Effector memory CD8-positive, alpha-beta T cell (primary cell): Measurements from ENCODE around the gene PDGFA.

ENCODE experiments used
- ATAC-seq: fragments of 150-1000 bp; cut with Tn5 transposase; replicated peaks from 2 replicates; pipeline ENCODE4 v1.10.0; 2021; ENCODE audit warnings: mild to moderate bottlenecking, moderate library complexity
- DNase-seq, 3 experiments: peaks; one replicate each; pipeline ENCODE4 v3.0.0; 2021
- H3K27ac Mint-ChIP-seq, 2 donors: one replicate each; pipeline ENCODE4 v1.8.0; 2022; ENCODE audit warnings: mild to moderate bottlenecking in 2 of 2, mixed read lengths in 2 of 2, moderate library complexity in 2 of 2
- H3K27me3 Mint-ChIP-seq, 2 donors: one replicate each; pipeline ENCODE4 v1.8.0; 2022; ENCODE audit warnings: mixed read lengths in 2 of 2
- H3K36me3 Mint-ChIP-seq: one replicate; pipeline ENCODE4 v1.8.0; 2022; ENCODE audit warnings: mild to moderate bottlenecking, moderate library complexity, mixed read lengths; ENCODE audit not compliant: insufficient read depth
- H3K4me1 Mint-ChIP-seq, 2 donors: one replicate each; pipeline ENCODE4 v1.8.0; 2022; ENCODE audit warnings: low read depth in 2 of 2, mixed read lengths in 2 of 2
- H3K4me3 Mint-ChIP-seq, 2 donors: one replicate each; pipeline ENCODE4 v1.8.0; 2022; ENCODE audit warnings: mild to moderate bottlenecking in 2 of 2, mixed read lengths in 2 of 2, moderate library complexity in 2 of 2
- H3K9me3 Mint-ChIP-seq, 2 donors: one replicate each; pipeline ENCODE4 v1.8.0; 2022; ENCODE audit warnings: mixed read lengths in 2 of 2

PDGFA gene

GRCh38 chr7:513521-514166 is 6.0 kb downstream of the PDGFA start:
- no peaks in the 10 kb centered on the region for H3K9me3 Mint-ChIP-seq
- no peak for DNase-seq
- H3K4me3 Mint-ChIP-seq = peak overlapping the region in 1 of 2 donors; percentile 33
- H3K36me3 Mint-ChIP-seq = peaks cover 3% of the 10 kb centered on the region
- H3K27me3 Mint-ChIP-seq = peaks cover 29 to 44% of the 10 kb centered on the region in 2 donors
- H3K4me1 Mint-ChIP-seq = peaks cover 12 to 13% of the 10 kb centered on the region in 2 donors
- H3K27ac Mint-ChIP-seq = peak overlapping the region in 1 of 2 donors; percentile 74
- peak; percentile 34 for ATAC-seq

GRCh38 chr7:512541-513311 is 6.9 kb downstream of the PDGFA start:
- peaks cover 24 to 35% of the 10 kb centered on the region in 2 donors for H3K27me3 Mint-ChIP-seq
- H3K27ac Mint-ChIP-seq = no peak overlapping the region
- no peaks in the 10 kb centered on the region for H3K9me3 Mint-ChIP-seq
- H3K36me3 Mint-ChIP-seq = no peaks in the 10 kb centered on the region
- DNase-seq = no peak
- H3K4me1 Mint-ChIP-seq = peaks cover 7 to 9% of the 10 kb centered on the region in 2 donors
- no peak overlapping the region for H3K4me3 Mint-ChIP-seq
- no peak for ATAC-seq

- no peaks in the 10 kb centered on the region for H3K9me3 Mint-ChIP-seq
- no peak for DNase-seq
These were observed 7.5 kb downstream of the PDGFA start for GRCh38 chr7:512146-512510.

GRCh38 chr7:511476-512145 is 8.0 kb downstream of the PDGFA start:
- ATAC-seq = no peak
- H3K27me3 Mint-ChIP-seq = peaks cover 22 to 31% of the 10 kb centered on the region in 2 donors
- H3K4me1 Mint-ChIP-seq = peaks cover 6 to 7% of the 10 kb centered on the region in 2 donors
- DNase-seq = no peak
- H3K4me3 Mint-ChIP-seq = no peak overlapping the region
- peaks cover 3% of the 10 kb centered on the region for H3K36me3 Mint-ChIP-seq
- H3K9me3 Mint-ChIP-seq = no peaks in the 10 kb centered on the region
- H3K27ac Mint-ChIP-seq = no peak overlapping the region

More at GRCh38 chr7:512146-512510, 7.5 kb downstream of the PDGFA start:
- H3K27me3 Mint-ChIP-seq = peaks cover 22 to 32% of the 10 kb centered on the region in 2 donors
- no peak overlapping the region for H3K27ac Mint-ChIP-seq
- H3K36me3 Mint-ChIP-seq = no peaks in the 10 kb centered on the region
- H3K4me3 Mint-ChIP-seq = no peak overlapping the region
- peaks cover 6 to 7% of the 10 kb centered on the region in 2 donors for H3K4me1 Mint-ChIP-seq
- ATAC-seq = no peak

- Mint-ChIP-seq H3K4me3 (no peak overlapping the region), H3K4me1 (peaks cover 6 to 7% of the 10 kb centered on the region in 2 donors)
- no peak for DNase-seq
These were observed 8.8 kb downstream of the PDGFA start for GRCh38 chr7:510782-511281.

GRCh38 chr7:510131-510481 is 9.5 kb downstream of the PDGFA start:
- H3K36me3 Mint-ChIP-seq = peaks cover 3% of the 10 kb centered on the region
- peaks cover 6 to 7% of the 10 kb centered on the region in 2 donors for H3K4me1 Mint-ChIP-seq
- no peaks in the 10 kb centered on the region for H3K9me3 Mint-ChIP-seq
- H3K4me3 Mint-ChIP-seq = no peak overlapping the region
- peaks cover 7 to 22% of the 10 kb centered on the region in 2 donors for H3K27me3 Mint-ChIP-seq
- no peak overlapping the region for H3K27ac Mint-ChIP-seq
- no peak for ATAC-seq
- no peak for DNase-seq

More at GRCh38 chr7:510782-511281, 8.8 kb downstream of the PDGFA start:
- peaks cover 15 to 23% of the 10 kb centered on the region in 2 donors for H3K27me3 Mint-ChIP-seq
- no peaks in the 10 kb centered on the region for H3K9me3 Mint-ChIP-seq
- H3K27ac Mint-ChIP-seq = no peak overlapping the region
- peaks cover 3% of the 10 kb centered on the region for H3K36me3 Mint-ChIP-seq
- no peak for ATAC-seq

- Mint-ChIP-seq H3K27me3 (peaks cover 7 to 19% of the 10 kb centered on the region in 2 donors), H3K4me1 (peaks cover 6 to 7% of the 10 kb centered on the region in 2 donors), H3K9me3 (no peaks in the 10 kb centered on the region), H3K36me3 (peaks cover 3% of the 10 kb centered on the region), H3K27ac (no peak overlapping the region), H3K4me3 (no peak overlapping the region)
- DNase-seq (no peak), ATAC-seq (no peak)
These were observed 10.1 kb downstream of the PDGFA start for GRCh38 chr7:509426-510130.

GRCh38 chr7:508461-509170 is 11.0 kb downstream of the PDGFA start:
- ATAC-seq = no peak
- Mint-ChIP-seq H3K4me3 (no peak overlapping the region), H3K9me3 (no peaks in the 10 kb centered on the region), H3K27me3 (peaks cover 2 to 9% of the 10 kb centered on the region in 2 donors), H3K36me3 (peaks cover 3% of the 10 kb centered on the region), H3K4me1 (peaks cover 1 to 2% of the 10 kb centered on the region in 2 donors), H3K27ac (no peak overlapping the region)
- DNase-seq = no peak

- no peak for DNase-seq
- ATAC-seq = no peak
- Mint-ChIP-seq H3K27ac (no peak overlapping the region), H3K4me3 (no peak overlapping the region), H3K36me3 (peaks cover 3% of the 10 kb centered on the region), H3K9me3 (no peaks in the 10 kb centered on the region), H3K27me3 (peaks cover 0 to 8% of the 10 kb centered on the region in 2 donors), H3K4me1 (peaks cover 0 to 1% of the 10 kb centered on the region in 2 donors)
These were observed 11.9 kb downstream of the PDGFA start for GRCh38 chr7:507623-508300.

- H3K4me1 Mint-ChIP-seq = peaks cover 0 to 1% of the 10 kb centered on the region in 2 donors
- H3K27me3 Mint-ChIP-seq = peaks cover 0 to 8% of the 10 kb centered on the region in 2 donors
- H3K36me3 Mint-ChIP-seq = peaks cover 3% of the 10 kb centered on the region
These were observed 12.6 kb downstream of the PDGFA start for GRCh38 chr7:506921-507622.

GRCh38 chr7:506391-506831 is 13.2 kb downstream of the PDGFA start:
- ATAC-seq = no peak
- no peak overlapping the region for H3K27ac Mint-ChIP-seq
- no peak for DNase-seq
- H3K27me3 Mint-ChIP-seq = peaks cover 0 to 8% of the 10 kb centered on the region in 2 donors
- no peak overlapping the region for H3K4me3 Mint-ChIP-seq
- H3K4me1 Mint-ChIP-seq = peaks cover 0 to 1% of the 10 kb centered on the region in 2 donors
- no peaks in the 10 kb centered on the region for H3K9me3 Mint-ChIP-seq
- peaks cover 3% of the 10 kb centered on the region for H3K36me3 Mint-ChIP-seq

More at GRCh38 chr7:506921-507622, 12.6 kb downstream of the PDGFA start:
- ATAC-seq (no peak), DNase-seq (no peak)
- Mint-ChIP-seq H3K27ac (no peak overlapping the region), H3K9me3 (no peaks in the 10 kb centered on the region), H3K4me3 (no peak overlapping the region)
